HG02678 (cell line): ENCODE results near the gene RNASE8.

ENCODE experiments used
- ATAC-seq: cut with Tn5 transposase; IDR thresholded peaks from one replicate; pipeline ENCODE4 v1.9.1; 2021; ENCODE audit warnings: mild to moderate bottlenecking, moderate library complexity; ENCODE audit not compliant: unreplicated experiment

Gene RNASE8

DNA sequence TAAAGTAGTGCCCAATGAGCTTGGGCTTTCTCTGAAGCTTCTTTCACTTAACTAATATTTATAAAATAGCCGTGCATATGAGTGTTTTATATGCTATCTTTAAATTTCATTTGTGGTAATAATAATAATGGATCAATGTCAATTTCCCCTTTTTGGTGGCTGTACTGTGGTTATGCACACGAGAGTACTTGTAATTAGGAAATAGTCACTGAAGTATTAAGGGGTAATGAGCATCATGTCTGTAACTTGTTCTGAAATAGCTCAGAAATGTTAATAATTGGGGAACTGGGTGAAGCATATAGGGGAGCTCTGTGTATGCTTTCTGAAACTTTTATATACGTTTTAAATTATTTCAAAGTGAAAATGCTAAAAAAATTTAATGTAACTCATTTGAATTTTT lies 7.0 kb upstream of the RNASE8 start:
- ATAC-seq: no peak

DNA sequence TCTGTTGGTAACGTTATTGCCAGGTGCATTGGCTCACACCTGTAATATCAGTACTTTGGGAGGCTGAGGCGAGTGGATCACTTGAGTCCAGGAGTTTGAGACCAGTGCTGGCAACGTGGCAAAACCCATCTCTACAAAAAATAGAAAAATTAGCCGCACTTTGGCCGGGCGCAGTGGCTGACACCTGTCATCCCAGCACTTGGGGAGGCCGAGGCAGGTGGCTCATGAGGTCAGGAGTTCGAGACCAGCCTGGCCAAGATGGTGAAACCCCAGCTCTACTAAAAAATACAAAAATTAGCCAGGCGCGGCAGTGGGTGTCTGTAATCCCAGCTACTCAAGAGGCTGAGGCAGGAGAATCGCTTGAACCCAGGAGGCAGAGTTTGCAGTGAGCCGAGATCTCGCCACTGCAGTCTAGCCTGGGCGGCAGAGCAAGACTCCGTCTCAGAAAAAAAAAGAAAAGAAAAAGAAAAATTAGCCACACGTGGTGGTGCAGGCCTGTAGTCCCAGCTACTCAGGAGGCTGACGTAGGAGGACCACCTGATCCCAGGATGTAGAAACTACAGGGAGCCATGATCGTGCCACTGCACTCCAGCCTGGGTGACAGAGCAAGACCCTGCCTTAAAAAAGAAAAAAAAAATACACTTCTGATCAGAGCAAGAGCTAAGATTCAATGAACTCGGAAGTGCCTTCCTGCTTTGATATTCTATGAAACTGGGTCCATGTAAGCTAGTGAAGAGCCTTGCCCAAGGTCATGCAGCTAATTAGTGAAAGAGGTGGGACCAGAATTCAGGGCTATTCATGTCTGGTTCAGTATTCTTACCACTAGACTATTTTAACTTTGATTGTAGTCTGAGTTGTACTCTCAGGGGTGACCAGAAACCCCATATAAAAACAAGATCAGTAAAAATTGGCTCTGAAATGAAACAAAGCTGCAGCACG lies 4.2 kb upstream of the RNASE8 start:
- no peak for ATAC-seq

DNA sequence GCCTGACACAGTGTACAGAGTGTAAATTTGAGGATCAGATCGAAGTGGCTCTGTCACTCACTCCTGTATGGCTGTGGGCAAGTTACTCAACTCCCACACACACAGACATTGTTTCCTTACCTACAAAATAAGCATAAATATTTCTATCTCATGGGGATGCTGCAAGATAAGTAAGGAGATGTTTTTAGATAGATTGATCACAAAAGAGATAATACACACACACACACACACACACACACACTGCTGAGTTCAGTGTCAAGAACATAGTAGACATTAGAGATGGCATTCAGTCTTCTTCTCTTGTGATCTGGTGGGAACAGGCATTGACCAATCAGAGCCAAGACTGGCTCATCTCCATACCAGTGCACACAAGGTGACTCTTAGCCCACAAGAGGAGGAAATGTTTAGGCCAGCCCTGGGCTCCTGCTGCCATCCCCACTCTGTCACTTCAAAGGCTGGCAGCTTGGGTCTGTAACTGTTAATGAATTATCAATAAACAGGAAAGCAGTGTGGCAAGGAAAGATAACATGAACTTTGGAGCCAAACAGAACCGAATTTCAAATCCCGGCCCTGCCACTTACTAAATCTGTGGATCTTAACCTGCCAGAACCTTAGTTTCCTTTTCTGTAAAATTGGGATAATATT lies 3.4 kb upstream of the RNASE8 start:
- ATAC-seq: no peak

DNA sequence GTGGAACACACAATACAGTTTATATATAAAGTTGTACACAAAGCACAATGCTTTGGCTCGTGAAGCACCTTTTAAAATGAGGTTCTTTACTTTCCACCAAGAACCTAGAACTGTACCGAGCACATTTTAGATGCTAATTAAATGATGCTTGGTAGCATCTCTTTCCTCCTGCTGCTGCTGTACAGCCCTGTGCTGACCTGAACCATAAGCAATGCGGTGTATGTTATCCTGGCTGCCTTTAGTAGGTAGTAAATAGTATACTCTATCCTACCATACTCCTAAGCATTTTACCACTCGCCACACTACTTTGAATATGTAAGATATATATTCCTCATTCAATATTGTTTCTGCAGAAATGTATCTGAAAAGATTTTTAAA lies 2.9 kb upstream of the RNASE8 start:
- no peak for ATAC-seq

DNA sequence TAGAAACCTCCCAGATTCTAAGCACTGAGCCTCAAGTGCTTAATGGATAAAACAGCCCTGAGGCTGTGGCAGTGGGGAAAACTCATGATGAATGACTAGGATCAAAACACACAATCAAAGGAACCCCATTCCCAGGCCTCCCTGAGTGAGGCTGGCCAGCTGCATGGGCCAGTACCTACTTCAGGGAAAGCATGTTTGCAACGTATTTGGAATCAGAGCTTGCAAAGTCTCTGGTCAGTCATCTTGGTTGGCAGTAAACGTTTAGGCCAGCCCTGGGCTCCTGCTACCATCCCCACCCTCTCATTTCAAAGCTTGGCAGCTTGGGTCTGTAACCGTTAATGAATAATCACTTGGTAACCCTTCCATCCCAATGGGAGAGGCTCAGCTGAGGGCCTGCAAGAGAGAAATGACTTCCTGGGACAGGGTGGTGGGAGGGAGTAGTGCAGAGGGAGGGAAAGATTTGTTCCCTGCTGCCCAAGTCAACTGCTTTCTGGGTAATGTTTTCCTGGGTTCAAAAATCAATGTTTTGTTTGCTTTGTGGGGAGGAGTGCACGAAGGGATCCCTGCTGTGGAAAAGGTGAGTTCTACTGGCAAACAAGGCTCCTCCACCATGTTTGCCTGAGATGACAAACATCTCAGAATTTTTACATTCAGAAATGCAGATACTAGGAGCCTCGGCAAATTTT lies 2.0 kb upstream of the RNASE8 start:
- no peak for ATAC-seq

DNA sequence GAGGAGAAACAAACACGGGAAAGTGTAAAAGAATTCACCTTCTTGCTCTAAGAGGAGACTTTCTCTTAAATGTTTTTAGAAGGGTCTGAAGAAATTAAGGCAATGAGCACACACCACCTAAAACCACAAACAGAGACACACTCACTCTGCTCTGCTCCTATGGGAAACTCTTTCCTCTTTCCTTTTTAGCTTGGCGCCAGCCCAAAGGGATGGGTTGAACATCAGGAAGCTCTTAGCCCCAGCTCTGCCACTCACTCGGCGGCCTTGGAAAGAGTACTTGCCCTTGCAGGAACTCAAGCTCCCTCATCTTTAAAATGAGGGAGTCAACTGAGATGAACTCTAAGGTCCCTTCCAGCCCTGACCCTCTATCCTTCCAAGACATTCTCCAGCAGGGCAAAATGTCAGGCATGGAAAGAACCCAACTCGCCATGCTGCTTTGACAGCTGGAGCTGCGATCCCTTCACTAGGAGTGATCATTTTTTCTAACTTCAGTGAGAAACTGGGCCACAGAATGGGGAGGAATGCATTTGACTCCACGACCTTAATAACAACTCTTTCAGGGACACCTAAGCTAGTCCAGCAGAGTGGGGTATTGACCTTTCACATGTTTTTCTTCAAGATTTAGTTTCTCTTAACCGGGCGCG lies 980 bp upstream of the RNASE8 start:
- no peak for ATAC-seq

DNA sequence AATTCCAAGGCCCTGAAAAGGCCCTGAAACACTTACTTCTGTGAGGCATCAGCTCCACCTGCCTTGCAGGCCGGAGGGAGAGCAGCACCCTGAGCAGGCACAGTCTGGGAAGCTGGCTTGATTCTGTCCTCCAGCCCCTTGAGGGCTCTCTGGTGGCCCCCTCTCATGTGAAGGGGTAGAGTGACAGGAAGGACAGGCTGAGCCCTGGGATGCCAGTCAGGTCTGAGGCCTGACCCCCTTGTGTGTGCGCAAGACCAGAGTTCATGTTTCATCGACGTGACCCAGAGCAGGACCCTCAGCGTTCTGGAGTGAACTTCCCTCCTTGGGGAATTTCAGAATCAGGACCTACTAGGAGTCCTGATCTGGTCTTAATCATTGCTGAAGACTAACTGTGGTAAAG lies 1.3 kb downstream of the RNASE8 start:
- no peak for ATAC-seq

DNA sequence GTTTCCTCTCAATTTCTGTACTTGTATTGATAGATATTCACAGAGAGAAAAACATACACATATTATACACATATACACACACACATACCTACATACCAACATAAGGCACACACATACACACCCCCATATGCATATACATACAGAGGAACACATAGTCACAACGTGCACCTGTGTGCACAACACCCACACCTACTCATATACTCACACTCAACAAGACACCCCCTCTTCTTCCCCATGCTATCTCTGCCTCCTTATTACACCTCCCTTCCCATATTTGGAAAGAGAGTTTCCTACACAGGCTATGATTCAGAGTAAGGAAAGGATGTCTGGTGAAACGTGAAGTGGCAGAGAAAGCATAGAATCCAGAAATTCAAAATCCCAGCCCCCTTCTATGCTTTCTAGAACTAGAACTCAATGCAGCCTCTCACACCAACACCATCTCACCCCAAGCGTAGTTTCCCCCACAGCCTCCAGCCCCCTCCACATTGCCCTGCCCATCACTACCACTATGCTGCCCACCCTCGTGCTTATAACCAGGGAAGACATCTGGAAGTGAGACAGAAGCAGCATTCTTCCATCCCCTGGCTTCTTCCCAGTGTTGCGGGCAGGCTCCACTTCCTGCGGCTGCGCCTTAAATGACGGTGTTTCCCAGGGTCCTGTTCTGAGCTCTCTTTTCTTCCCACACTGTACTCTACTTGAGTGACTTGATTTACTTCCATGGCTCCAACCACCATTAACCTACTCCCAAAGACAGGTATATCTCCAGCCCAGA lies 2.4 kb downstream of the RNASE8 start:
- ATAC-seq: no peak

DNA sequence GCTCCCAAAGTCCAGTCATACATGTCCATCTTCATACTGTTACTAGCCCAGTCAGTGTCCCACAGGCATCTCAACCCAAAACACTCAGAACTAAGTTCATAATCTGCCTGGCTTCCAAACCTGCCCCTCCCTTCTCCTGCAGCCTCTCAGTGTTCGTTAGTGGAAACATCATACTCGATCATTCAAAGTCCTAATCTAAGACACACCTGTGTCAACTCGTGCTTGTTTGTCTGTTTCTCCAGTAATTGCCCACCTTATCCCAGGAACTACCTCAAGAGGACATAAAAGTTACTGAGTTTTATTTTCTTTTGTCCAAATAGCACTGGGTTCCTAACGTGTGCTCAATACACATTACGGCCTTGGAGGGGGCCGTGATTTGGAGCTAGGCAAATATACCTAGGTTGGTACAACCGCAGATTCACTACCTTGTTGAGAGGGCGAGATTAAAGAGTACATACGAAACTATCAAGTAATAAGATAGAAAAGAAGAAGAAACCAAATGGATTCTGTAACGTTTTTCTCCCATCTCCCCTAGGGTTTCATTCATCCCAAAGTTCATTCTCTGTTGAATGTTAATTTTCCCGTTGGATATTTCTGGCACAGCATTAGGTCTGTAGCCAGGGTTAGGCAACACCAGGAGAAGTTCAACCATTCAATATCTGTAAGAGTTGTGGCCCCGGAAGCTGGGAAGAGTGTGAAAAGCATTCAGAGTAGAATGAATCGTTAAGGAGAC lies 3.2 kb downstream of the RNASE8 start:
- ATAC-seq: no peak

DNA sequence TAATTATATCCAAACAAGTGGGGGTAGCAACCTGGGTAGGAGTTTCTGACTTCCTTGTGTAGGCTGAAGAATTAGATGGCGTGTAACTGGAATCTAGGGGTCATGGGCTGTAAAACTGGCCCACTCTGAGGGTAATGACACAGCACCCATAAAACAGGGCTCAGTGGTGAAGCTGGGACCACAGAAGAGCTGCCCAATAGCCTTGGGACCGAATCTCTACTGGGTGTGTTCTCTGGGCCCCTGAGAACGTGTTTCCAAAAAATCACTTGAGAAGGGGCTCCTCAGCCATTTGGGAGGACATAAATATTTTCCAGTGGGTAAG lies 3.7 kb downstream of the RNASE8 start:
- ATAC-seq: no peak

DNA sequence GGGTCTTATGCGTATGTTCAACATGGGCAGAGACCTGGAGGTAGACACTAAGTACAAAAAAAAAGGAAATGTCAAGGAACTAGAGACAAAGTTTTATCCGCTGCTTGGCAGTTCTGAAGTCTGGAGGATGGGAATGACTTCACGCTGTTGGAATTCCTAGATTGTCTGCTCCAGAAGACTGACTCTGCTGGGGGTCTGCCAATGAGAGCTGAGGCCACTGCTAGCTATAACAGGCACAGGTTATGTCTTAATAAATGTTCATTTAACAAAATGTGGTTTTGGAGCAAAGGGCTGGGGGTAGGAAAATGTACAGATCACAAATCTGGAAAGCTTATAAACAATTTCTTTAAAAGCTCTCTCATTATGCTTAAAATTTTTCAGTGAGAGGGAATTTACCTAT lies 5.9 kb downstream of the RNASE8 start:
- ATAC-seq: no peak

DNA sequence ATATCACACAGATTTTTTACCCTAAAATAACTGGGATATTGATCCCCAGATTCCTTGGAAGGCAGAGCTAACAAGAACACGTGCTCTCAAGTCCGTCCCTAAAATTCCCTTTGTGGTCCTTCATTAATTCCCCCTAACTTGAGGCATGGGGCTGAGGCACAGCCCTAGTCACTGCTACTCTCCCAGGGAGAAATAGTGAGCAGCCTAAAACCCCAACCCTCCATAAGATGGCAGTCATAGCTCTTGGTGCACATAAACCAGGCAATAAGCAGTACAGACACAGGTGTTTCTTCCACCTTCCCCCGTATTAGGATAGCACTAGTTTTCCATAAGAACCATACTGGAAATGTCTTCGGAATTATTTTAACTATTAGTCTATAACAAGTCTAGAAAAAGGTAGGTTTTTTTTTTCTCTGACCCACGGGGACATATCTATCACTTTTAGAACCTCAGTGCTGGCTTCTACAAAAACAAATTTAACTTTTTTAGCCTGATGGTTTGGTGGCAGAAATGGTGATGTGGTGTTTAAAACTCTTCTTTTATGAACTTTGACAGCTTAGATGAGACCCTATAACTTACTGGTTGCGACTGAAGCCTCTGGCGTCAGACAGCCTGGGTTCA lies 9.4 kb downstream of the RNASE8 start:
- ATAC-seq: no peak

DNA sequence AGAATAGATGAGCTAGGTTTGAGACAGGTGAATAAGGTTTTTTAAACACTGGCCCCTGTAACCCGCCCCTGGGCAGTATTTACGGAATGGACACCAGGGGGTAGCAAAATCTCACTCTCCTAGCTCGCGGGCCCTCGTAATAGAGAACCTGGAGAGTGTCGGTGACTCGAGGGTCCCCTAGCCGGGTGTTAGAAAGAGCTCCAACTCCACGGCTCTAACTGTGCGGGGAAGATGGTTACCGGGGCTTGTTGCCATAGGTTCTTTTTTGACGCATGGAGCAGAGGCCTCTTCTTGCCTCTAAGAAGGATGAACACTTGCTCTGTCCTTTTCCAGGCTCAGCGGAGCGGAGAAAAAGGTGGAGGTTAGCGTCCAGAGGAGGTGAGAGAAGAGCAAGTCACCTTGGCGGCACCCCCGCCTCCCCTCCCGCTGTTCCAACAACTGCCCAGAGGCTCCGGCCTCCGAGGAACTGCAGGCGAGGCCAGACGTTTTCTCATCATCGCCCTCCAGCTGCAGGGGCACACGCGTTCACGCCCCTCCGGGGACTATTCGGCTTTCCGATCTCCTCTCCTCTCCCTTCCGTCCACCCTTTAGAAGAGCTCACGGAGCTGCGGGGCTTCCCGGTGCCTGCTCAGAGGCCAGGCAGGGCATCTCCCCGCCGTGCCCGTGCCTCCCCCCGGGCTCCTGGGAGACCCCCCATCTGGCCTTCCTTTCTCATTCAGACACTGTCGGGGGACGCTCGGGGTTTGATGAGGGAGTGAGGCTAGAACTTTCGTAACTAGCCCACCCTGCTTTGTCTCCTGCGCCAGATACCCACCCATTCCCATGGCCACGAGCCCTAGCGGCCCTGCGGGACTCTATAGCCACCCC lies 11.1 kb downstream of the RNASE8 start:
- ATAC-seq: no peak

DNA sequence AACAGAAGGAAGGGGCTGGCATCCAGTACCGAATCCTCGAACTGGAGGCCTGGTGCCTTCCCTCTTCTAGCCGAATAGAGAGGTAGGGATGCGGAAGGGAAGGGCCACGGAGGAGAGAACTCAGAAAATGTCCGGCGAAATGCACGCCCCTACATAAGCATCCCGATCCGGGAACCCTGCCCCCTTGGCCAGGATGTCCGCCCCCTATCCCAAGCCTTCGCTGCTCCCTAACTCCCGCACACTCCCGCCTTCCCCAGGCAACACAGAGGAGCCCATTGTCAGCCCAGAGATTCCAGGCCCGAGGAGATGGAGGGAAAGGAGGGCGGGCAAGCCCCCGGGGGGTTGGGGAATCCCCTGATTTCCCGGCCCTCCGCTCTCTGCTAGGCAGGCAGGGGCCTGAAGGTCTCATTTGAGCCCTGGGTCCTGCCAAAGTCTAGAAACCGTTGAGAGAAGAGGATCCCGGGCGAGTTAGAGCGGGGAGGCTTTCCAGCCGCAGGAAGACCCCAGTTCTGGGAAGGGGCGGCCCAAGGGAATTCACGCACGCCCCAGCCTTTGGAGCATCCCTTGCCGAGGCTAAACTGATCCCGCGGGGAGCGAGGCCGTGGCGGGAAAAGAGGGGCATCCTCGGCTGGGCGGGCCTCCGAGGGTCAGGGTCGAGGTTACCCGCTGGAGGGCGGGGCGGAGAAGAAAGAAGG lies 11.9 kb downstream of the RNASE8 start:
- no peak for ATAC-seq

DNA sequence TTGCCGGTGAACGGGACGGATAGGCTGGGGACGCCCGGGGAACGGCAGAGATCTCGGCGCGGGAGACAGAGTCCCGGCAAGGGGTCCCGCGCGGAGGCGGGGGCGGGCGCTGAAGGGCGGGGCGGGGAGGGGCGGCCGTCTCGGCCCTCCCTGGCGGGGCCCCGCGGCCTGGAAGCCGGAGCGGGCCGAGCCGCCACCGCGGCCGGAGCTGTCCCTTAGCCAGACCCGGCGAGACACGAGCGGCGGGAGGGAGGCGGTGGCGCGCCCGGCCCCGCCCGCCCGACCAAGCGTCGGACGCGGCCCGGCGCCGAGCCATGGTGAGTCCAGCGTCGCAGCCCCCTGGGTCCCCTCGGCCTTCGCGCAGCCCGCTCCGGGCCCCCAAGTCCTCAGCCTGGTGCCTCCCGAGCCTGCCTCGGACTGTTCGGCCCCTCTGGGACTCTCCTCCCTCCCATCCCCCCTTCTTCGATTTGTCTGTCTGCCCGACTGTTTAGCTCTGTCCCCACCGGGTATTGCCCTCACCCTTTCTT lies 12.5 kb downstream of the RNASE8 start, which contains the start of gene ARHGEF40:
ARHGEF40 (plus strand) TSS at position 222 of the 527 bp plus-strand sequence; CDS start at position 315, 93 bp downstream.
- no peak for ATAC-seq

DNA sequence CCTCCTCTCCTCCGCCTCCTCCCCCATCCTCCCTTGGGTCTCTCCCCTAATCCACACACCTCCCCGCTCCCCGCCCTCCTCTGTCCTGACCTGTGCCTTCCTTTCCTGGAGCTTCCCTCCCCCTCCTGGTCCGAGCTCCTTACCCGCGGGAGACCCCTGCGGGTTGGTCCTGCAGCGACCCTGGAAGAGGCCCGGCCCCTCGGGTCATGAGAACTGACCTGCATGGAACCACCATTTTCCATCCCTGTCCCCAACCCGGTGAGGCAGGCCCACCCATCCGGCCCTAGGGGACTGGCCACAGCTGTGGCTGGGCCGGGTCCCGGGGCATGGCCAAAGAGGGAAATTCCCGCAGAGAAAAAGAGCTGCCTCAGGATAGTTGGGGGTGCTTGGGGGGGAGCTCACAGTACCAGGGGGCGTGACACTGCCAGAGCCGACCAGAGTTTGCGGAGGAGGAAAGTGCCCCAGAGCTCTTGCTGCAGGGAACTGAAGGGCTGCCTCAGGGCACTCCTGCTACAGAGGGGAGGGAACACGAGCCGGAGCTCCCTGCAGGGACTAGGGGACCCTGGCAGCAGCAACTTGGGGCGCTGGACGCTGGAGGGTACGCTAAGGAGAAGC lies 13.1 kb downstream of the RNASE8 start:
- ATAC-seq: peak; percentile 12
